GM21737 (cell line): ENCODE measurements around the gene ALDOB.
A peak's percentile ranks its signal among the peaks of the same experiment; 100 is the strongest.

Experiments
- ATAC-seq: cut with Tn5 transposase; IDR thresholded peaks from one replicate; pipeline ENCODE4 v1.9.1; 2021; ENCODE audit warnings: mild to moderate bottlenecking, moderate library complexity; ENCODE audit not compliant: unreplicated experiment

ALDOB gene

GRCh38 chr9:101457003-101457402, 21.4 kb upstream of the ALDOB start:
- ATAC-seq = no peak

GRCh38 chr9:101455656-101456240, 20.2 kb upstream of the ALDOB start:
- ATAC-seq = no peak

DNA sequence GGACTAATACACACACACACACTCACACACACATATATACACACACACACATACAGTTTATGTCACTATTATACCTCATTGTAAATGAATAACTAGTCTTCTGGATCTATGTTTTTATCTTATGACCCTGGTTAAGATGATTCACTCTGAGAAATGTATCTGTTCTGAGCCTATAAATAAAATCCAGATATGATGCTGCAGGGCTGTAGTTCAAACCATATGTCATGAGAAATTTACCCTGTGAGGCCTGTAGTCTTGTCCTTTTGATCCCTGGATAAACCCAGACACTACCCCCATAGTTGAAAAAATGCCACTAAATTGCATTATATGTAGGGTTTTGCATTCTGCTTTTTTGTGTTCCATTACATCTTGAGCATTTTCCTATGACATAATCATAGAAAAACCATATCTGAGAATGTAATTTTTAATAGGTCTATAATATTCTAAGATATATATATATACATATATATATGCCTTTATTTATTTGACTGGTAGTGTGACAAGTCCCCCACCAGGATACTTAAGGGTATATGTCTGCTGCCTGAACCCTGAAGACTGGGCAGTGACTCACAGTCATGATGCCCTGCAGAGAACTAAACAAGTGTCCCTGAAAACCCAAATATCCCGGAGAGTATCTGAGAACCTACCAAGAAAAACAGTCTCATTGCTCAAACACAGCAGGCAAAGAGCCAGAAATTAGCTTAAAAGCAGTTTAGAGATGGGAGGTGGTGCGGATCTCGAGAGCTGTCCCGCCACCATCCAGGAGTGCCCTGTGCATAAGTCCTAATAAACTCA, 18.4 kb upstream of the ALDOB start:
- ATAC-seq = no peak

- ATAC-seq = no peak
Observed at GRCh38 chr9:101451498-101451897, 15.9 kb upstream of the ALDOB start.

DNA sequence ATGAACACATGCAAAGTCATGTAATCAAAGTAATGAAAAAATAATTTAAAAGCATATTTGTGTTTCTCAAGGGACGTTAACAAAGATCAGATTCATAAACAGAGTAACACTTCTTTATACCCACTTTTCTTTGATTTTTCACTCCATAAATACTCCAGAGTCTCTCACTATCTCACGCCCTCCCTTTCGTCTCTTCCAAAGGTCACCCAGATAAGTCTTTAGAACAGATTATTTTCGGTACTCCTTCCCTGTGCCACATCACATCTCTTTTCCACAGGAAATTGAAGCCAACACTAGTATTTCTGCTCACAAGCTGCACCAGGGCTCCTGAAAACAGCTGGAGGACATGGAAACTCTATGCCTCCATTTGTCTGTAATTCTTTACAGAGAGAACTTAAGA, 15.4 kb upstream of the ALDOB start:
- no peak for ATAC-seq

DNA sequence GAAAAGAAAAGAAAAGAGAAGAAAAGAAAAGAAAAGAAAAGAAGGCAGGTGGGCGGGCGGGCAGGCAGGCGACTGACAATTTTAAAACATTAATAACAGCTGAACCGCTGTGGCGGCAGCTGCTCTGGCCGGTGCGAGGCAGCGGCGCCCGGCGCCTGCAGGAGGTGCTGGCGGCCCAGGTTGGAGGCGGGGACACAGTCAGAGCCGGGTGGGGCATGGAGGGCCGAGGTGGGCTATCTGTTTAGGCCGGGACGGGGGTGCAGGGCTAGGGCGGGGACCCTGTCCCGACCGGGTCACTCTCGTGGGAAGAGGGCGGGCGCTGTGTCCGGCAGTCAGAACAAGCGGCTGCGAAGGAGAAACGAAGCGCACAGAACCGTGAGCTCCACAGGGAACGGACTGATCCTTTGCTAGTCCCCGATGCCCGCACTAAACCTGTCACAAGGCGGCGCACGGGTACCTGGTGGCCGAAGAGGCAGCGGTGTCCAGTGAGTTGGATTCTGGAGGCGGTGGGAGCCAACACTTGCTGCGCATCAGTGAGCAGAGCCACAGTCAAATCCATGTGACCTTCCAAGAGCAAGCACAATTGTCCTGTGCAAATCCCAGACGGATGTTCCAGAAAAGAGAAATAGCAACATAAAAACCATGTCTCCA, 13.6 kb upstream of the ALDOB start:
- peak; percentile 99 for ATAC-seq

- ATAC-seq = no peak
Observed at GRCh38 chr9:101448680-101449070, 13.1 kb upstream of the ALDOB start.

DNA sequence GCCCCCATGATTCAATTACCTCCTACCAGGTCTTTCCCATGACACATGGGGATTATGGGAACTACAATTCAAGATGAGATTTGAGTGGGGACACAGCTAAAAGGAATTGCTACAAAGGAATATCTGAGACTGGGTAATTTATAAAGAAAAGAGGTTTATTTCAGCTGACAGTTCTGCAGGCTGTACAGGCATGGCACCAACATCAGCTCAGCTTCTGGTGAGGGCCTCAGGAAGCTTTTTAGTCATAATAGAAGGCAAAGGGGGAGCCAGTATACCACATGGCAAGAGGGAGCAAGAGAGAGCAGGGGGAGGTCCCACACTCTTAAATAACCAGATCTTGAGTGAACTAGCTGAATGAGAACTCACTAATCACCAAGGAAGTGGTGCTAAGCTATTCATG, 11.2 kb upstream of the ALDOB start:
- ATAC-seq = no peak

GRCh38 chr9:101445353-101446029, 9.9 kb upstream of the ALDOB start:
- no peak for ATAC-seq

- ATAC-seq = no peak
Observed at GRCh38 chr9:101443364-101443771, 7.8 kb upstream of the ALDOB start.

- no peak for ATAC-seq
Observed at GRCh38 chr9:101442736-101443135, 7.2 kb upstream of the ALDOB start.

GRCh38 chr9:101442318-101442717, 6.7 kb upstream of the ALDOB start:
- ATAC-seq = no peak

DNA sequence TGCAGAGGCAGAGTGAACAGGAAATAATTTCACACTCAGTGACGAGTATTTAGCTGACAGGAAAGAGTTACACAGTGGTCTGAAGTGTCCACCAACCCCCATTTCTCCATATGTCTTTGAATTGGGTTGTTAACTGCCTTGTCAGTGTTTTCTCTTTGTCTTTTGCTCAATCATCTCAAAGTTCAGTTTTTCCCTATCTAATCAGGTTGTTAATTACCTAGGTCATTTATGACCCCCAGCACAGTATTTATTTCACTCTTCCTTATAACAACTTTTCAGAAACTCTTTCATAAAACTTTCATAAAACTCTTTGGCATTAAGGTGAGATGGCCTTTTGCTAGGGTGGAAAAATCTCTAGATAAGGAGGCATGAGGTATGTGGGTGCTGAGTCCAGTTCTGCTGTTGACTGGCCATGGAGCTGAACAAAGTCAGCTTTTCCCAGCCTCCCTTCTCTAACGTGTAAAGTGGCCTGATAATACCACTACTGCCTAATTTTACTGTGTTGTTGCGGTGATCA, 5.2 kb upstream of the ALDOB start:
- ATAC-seq = no peak

DNA sequence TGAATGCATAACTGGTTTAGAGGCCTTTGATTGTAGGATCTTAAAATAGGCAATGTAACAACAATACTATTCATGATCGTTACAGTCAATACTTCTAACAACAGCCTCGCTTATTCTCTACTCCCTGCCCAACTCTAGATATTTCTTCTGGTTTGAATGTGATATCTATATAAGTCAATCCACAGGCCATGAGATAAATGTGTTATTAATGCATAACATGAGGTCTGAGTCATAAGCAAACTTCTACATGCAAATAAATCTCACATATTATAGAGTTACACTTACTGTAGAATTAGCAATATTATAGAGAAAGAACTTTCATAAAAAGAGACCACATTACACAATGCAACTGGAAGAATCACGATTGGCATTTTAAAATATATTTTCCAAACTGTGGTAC, 2.9 kb upstream of the ALDOB start:
- ATAC-seq = no peak

DNA sequence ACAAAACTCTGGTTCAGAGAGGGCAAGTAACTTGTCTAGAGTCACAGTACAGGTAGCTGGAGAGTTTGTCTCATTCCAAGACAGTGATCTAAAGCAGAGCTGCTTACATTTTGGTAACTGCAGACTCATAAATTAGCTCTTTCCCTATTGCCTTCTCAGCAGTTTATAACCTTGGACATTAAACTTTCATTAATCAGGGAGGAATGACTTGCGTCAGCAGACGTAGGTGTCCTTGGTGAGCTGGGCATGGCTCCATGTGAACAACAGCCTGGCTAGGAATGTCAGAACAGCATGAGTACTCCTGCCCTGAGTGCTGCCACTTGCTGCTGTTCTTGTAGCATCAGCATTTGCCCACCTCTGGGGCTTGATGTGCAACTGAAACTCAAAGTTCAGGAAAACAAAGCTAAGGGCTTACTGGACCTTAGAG, 2.2 kb upstream of the ALDOB start:
- ATAC-seq = no peak

GRCh38 chr9:101434998-101435397, 576 bp downstream of the ALDOB start:
- no peak for ATAC-seq

- ATAC-seq = no peak
Observed at GRCh38 chr9:101433229-101433628, 2.3 kb downstream of the ALDOB start.

- ATAC-seq = no peak
Observed at GRCh38 chr9:101432740-101433139, 2.8 kb downstream of the ALDOB start.

GRCh38 chr9:101432171-101432570, 3.4 kb downstream of the ALDOB start:
- no peak for ATAC-seq

- no peak for ATAC-seq
Observed at GRCh38 chr9:101429736-101430135, 5.8 kb downstream of the ALDOB start.

DNA sequence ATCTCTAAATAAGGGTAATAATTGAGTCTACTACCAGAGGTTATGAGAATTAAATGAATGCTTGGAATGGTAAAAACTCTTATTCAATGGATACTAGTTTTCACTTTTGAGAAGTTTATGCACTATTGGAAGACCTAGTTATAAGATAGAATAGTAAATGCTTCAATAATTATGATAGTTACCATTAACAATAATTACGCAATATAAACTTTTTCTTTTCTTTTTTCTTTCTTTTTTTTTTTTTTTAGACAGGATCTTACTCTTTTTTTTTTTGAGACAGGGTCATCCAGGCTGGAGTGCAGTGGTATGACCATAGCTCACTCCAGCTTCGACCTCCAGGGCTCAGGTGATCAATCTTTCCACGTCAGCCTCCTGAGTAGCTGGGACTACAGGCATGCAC, 6.7 kb downstream of the ALDOB start:
- no peak for ATAC-seq
